NCI-H446 (cell line): Measurements from ENCODE around the gene ERC2.
A peak's percentile ranks its signal among the peaks of the same experiment; 100 is the strongest.

Experiments
- DNase-seq, 2 experiments: peaks; one replicate each; lab custom pipeline; 2025; lab: John Stamatoyannopoulos, UW

ERC2 gene

DNA sequence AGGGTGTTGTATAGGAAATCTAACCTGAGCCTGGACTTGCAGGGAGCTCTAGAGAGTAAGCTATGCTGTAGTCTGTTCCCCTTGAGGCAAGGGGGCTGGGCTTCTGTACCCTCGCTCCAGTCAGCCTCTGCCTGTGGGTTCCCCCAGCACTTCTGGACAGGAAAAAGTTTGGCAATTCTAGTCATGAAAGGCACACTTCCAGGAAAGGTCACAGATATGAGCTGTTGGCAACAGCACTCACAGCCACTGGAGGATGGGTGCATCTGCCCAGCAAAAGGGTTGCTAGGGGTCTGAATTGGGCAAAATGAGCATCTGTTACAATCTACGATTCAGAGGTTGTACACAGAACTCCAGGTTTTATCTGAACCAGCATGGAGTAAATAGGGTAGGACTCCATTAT is 281.2 kb downstream of the ERC2 start:
- no peak for DNase-seq

DNA sequence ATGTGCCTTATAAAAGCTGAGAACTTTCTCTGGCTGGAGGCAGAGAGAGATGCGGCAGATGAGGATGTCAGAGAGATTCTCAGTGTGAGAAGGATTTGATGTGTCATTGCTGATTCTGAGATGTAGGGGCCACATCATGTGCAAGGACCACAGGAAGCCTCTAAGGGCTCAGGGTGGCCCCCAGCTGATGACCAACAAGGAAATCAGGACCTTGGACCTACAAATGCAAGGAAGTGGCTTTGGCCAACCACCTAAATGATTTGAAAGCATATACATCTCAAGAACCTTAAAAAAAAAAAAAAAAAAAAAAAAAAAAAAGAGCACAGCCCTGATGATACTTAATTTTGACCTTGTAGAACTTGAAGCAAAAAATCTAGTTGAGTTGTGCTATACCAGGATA is 282.4 kb downstream of the ERC2 start:
- no peak for DNase-seq

DNA sequence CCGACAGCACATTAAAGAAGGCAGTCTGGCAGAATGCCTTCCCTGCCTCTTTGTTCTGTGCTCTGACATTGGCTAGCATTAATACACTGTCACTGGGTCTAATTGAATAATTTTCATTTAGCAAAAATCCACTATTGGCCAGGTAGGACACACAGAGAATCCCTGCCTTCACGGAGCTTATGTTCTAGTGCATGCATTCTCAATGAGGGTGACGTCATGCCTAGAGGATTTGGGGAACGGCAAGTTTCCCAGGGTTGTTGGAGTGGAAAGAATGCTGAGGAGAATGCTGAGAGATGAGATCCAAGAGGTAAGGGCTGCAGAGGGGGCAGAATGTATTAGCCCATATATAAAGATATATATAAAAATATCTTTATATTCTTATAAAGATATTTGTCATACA is 284.7 kb downstream of the ERC2 start:
- DNase-seq = no peak

DNA sequence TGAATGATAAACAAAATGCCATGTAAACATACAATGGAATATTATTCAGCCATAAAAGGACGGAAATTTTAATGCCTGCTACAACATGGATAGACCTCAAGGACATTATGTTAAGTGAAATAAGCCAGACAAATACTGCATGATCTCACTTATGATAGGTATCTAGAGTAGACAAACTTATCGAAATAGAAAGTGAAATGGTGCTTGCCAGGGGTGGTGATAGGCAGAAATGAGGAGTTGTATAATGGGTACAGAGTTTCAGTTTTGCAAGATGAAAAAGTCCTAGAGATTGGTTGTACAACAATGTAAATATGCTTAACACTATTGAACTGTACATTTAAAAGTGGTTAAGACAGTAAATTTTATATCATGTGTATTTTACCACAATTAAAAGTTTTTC is 287.8 kb downstream of the ERC2 start:
- no peak for DNase-seq

DNA sequence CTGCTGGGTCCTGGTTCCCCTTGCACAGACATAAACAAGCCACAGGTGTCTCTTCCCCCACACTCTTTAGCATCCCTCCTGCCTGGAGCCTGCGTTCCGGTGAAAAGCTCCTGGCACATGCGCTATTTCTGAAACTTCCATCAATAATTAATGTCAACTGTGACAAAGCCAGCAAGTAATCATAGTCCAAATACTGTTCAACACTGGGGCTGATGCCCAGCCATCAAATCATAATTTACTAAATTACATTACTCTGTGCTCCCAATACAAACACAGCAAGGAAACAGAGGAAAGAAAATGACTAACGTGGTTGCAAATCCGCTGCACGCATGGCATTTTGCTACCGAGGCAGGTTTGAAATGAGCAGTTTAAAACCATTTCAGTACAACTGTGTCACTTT is 294.7 kb downstream of the ERC2 start:
- DNase-seq = no peak

DNA sequence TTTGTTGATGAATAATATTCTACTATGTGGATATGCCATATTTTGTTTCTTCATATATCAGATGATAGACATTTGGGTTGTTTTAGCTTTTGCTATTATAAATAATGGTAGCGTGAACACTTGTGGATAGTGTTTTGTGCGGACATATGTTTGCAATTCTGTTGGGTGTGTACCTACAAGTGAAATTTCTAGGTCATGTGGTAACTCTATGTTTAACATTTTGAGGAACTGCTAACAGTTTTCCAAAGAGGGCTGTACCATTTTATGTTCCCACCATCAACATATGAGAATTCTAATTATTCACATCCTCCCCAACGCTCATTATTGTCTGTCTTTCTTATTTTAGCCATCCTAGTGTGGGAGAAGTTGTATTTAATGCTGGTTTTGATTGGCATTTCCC is 303.8 kb downstream of the ERC2 start:
- no peak for DNase-seq

DNA sequence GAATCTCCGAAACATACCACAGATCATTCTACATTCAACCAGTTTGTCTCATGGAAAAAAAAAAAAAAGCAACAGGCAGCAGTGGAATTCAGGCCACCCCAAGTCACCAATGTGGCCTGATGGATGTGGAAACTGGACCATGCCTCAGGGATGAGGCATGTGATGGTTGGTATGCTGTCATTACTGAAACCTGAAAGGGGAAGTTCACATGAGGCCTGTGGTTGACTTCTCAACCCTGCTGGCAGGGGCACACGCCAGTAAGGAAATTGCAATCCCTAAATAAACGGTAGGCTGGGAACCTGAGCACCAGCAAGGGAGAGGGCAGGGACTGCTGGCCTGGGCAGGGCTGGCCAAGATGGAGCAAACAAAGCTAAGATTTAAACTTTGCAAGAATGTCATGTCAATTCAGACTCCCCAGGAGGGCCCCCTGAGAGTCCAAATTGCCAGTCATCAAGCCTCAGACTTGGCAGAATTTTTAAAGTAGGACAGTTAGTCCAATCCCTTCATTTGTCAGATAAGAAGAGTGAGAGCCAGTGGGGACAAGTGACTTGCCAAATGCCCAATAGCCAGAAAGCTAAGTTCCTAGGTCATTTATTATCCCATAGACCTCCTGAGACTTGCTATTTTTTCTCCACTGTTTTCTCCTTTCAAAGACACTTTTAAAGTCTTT is 310.4 kb downstream of the ERC2 start:
- DNase-seq = no peak

DNA sequence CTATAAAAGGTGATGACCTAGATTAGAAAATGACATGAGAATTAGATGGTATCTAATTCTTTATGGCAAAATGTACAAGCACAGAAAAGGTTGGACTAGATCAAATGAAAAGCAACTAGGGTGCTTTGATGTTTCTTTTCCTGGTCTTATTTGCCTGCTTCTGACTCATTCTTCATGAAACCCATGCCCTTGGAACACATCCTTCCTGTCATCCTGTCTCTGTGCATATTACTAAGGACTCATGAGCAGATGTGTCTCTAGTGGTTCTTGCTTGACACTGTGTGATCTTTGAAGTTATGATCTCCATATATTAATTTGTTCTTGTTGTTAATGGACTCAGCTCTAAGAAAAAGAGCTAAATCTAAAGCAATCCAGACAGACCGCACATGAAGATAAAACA is 314.0 kb downstream of the ERC2 start:
- no peak for DNase-seq

DNA sequence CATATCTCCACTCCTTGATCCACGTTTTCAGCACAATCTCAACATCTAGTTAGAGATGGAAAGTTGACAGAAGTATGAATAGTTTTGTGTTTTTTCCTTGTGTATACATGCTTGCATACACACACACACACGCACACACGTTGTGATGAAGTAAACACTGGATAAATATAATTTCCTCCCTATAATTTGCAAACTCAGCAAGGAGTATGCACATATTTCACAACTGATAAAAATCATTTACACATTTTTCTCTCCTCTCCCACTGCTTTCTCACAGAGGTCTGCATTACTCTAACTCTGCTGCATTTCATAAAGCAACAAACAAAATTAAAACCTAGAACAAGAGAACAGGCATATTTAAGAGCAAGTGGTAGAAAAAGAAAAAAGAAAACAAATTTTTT is 320.9 kb downstream of the ERC2 start:
- DNase-seq = no peak

DNA sequence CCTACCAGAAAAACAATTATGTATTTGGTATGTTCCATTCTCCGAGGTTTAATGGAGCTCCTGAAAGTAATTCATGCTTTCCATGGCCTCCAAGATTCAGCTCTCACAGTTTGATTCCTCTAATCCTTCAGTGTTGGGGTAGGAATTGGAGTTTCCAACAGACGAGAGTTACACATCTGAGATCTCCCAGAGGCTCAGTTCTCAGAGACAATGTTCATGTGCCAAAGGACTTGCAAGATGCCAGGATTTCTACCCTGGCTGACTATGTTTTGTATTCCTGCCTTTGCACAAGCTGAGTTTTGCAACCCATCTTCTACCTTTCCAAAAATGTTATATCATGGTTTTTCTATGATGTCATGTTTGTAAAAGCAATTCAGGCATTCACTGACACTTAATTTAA is 322.9 kb downstream of the ERC2 start:
- no peak for DNase-seq

GRCh38 chr3:56144805-56145204 is 323.5 kb downstream of the ERC2 start:
- no peak for DNase-seq

- DNase-seq = peak in 1 of 2 experiments; percentile 1
These were observed 330.9 kb downstream of the ERC2 start for GRCh38 chr3:56137415-56137814.

GRCh38 chr3:56136514-56136913 is 331.8 kb downstream of the ERC2 start:
- DNase-seq = no peak

DNA sequence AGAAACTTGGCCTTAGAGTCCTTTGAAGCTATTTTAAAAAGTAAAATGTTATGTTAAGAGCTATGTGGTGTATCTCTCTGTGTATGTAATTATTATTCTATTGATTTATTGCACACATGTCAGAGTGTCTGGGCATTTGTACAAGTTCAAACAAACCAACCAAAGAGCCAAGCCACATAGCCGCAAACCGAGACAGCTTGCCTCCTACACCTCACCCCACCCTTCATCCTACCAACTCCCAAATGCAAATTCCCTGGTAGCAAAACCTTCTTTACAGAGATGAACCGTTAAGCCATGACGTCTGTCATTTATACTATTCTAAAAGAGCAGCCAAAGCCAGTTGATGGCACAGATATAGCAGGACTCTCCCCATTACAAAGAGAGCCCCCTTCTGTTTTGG is 332.3 kb downstream of the ERC2 start:
- no peak for DNase-seq

GRCh38 chr3:56133423-56133822 is 334.8 kb downstream of the ERC2 start:
- no peak for DNase-seq

GRCh38 chr3:56132762-56133161 is 335.5 kb downstream of the ERC2 start:
- DNase-seq = no peak

DNA sequence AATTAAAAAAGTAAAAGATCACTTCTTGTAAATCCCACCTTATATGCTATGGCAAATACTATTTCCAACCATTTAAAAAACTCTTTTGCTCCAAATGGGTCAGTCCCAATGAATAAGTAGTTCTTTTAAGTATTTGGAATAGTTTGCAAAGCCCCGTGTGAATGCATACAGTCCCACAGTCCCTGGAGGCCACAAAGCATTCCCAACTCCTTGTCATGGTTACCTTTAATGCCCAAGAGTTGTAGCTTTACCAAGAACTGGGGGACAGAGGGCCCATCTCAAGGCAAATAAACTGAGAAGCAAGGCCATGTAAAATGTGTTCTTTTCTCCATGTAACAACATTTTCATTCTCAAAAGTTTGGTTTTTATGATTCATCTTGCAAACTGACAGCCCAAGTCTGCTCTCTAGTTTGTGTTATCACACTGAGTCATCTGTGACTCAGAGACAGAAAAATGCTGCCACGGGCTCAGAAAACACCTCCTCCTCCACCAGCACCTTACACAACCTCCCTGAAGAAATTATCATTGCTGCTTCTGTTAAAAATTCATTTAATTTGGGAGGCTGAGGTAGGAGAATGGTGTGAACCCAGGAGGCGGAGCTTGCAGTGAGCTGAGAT is 336.2 kb downstream of the ERC2 start:
- DNase-seq = no peak

DNA sequence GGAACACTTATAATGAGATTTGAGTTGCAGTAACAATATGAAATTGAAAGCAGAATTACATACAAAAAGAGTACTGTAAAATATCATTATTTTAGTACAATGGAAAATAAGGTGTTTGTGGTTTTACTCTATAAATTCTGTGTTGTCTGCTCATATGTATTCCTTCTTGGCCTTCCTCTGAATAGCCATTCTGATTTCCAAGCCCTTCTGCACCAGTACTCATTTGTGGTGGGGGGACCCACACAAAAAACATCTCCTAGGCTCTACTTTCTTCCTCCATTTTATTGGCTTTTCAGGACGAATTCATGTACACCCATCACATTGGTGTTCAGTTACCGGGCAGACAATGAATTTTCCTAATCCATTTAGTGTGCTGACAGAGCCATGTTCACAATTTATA is 338.2 kb downstream of the ERC2 start:
- no peak for DNase-seq

DNA sequence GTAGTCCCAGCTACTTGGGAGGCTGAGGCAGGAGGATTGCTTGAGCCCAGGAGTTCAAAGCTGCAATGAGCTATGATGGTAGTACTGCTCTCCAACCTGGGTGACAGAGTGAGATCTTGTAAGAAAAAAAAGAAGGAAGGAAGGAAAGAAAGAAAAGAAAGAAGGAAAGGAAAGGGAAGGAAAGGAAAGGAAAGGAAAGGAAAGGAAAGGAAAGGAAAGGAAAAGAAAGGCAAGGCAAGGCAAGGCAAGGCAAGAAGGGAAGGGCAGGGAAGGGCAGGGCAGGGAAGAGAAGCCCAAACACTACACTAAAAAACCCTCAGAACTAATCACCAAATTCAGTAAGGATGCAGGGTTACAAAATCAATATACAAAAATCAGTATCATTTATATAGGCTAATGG is 341.6 kb downstream of the ERC2 start:
- DNase-seq = no peak

GRCh38 chr3:56125358-56126005 is 342.8 kb downstream of the ERC2 start:
- no peak for DNase-seq

DNA sequence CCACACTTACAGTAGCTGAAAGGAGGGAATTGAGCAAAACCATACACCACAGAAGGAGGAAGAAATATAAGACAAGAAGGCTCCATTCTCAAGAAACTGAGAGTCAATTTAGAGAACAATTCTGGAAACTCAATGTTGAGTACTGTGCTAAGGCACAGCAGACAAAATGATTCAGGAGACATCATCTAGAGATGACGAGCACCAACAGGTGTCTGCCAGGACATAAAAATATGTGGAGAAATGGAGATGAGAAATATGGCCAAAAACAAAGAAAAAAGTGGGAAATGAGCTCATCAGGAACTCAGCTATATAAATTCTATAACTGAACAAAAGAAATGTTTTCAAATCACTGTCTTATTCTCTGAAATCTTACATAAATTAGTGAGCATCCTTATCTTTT is 343.7 kb downstream of the ERC2 start:
- DNase-seq = no peak

GRCh38 chr3:56123487-56123886 is 344.8 kb downstream of the ERC2 start:
- DNase-seq = no peak

DNA sequence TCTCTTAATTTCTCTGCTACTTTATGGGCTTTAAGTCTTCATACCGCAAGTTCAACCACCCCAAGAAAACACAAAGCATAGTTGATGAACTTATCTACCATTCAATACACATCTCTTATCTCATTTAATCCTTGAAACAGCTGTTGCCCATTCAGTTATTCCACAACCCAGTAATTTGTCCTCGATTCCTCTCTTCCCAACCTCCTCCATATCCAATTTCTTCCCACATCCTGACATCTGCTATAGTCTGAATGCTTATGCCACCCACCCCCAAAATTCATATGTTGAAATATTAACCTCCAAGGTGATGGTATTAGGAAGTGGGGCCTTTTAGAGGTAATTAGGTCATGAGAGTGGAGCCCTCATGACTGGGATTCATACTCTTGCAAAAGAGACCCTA is 345.4 kb downstream of the ERC2 start:
- no peak for DNase-seq

DNA sequence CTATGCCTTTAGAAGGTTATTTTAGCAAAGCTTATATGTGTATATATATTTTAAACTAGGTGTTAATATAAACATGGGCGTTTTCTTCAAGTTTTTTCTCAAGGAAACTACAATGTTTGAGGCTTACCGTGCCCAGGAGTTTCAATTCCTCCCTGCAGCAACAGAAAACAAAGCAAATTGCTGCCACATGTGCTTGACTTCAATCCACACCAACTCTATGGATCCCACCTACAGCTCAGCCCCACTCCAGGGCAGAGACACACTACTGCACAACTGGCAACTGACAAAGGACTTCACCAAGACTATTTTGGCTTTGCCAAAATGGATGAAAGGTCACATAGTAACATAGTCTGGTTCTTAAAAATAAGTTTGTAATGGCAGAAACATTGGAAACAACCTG is 346.6 kb downstream of the ERC2 start:
- no peak for DNase-seq
